ENCODE data around the gene HINFP.
"Not testable (repeated sequence)": the region's sequence is repeated elsewhere in the genome, so short reads cannot be mapped to it uniquely, and the experiment has no call there.

HINFP gene

GRCh38 chr11:119118227-119118626 lies 3.2 kb upstream of the HINFP start:
- DNase-seq: no peak

- no peak for DNase-seq
Measured at GRCh38 chr11:119118946-119119345, 2.4 kb upstream of the HINFP start.

- no peak for DNase-seq
Measured at GRCh38 chr11:119120639-119121007, 757 bp upstream of the HINFP start.

- DNase-seq: no peak
Measured at GRCh38 chr11:119121811-119122124, 388 bp downstream of the HINFP start.

- no peak for DNase-seq
Measured at GRCh38 chr11:119125821-119126220, 4.4 kb downstream of the HINFP start.

- DNase-seq: no peak
Measured at GRCh38 chr11:119126675-119127268, 5.4 kb downstream of the HINFP start.

GRCh38 chr11:119130662-119131061 lies 9.3 kb downstream of the HINFP start:
- DNase-seq: no peak

- no peak for DNase-seq
Measured at GRCh38 chr11:119134389-119134978, 13.1 kb downstream of the HINFP start.

- not testable (repeated sequence) for DNase-seq
Measured at GRCh38 chr11:119139276-119139675, 17.9 kb downstream of the HINFP start.

- DNase-seq: peak; percentile 43
Measured at GRCh38 chr11:119144825-119145486, 23.6 kb downstream of the HINFP start.

- DNase-seq: no peak
Measured at GRCh38 chr11:119145551-119145950, 24.2 kb downstream of the HINFP start.

- DNase-seq: no peak
Measured at GRCh38 chr11:119147604-119148333, 26.4 kb downstream of the HINFP start.

GRCh38 chr11:119148720-119149017 lies 27.3 kb downstream of the HINFP start:
- no peak for DNase-seq

- DNase-seq: no peak
Measured at GRCh38 chr11:119149018-119149785, 27.8 kb downstream of the HINFP start, which contains the start of gene ABCG4. ABCG4 (plus strand) TSS chr11:119149052; CDS start chr11:119149966, 914 bp downstream.

- no peak for DNase-seq
Measured at GRCh38 chr11:119149786-119150275, 28.5 kb downstream of the HINFP start.

GRCh38 chr11:119152043-119152442 lies 30.7 kb downstream of the HINFP start:
- DNase-seq: no peak

GRCh38 chr11:119152604-119153003 lies 31.2 kb downstream of the HINFP start:
- no peak for DNase-seq

GRCh38 chr11:119153049-119153818 lies 31.9 kb downstream of the HINFP start:
- DNase-seq: no peak

GRCh38 chr11:119154178-119154577 lies 32.8 kb downstream of the HINFP start:
- DNase-seq: no peak

GRCh38 chr11:119155733-119156492 lies 34.5 kb downstream of the HINFP start:
- no peak for DNase-seq

GRCh38 chr11:119156496-119156895 lies 35.1 kb downstream of the HINFP start:
- DNase-seq: no peak

GRCh38 chr11:119157063-119157462 lies 35.7 kb downstream of the HINFP start:
- DNase-seq: no peak

Data from NCI-H748 treated with DMSO at 0.1 percent for 48 hours (cell line).